HUES6 (cell line): ENCODE measurements around the gene SPRR2D.
"Not testable (repeated sequence)": the region's sequence is repeated elsewhere in the genome, so short reads cannot be mapped to it uniquely, and the experiment has no call there.

Experiments
- H3K27ac ChIP-seq: 2 replicates; pipeline ENCODE4 v1.7.0; 2013; ENCODE audit warnings: low read depth, mild to moderate bottlenecking, low read length, inconsistent platforms
- H3K27me3 ChIP-seq: 2 replicates; pipeline ENCODE4 v1.6.1; 2013; ENCODE audit warnings: low read length; ENCODE audit not compliant: control insufficient read depth, insufficient read depth
- H3K36me3 ChIP-seq: 2 replicates; pipeline ENCODE4 v1.6.1; 2013; ENCODE audit warnings: low read length; ENCODE audit not compliant: control insufficient read depth, insufficient read depth
- H3K4me1 ChIP-seq: 2 replicates; pipeline ENCODE4 v1.6.1; 2013; ENCODE audit warnings: low read length; ENCODE audit not compliant: control insufficient read depth, insufficient read depth
- H3K4me3 ChIP-seq: 2 replicates; pipeline ENCODE4 v1.5.1; 2013; ENCODE audit warnings: low read depth, low read length
- H3K9ac ChIP-seq: one replicate; pipeline ENCODE4 v1.6.1; 2013; ENCODE audit warnings: mild to moderate bottlenecking, low read length
- H3K9me3 ChIP-seq: 2 replicates; pipeline ENCODE4 v1.6.1; 2013; ENCODE audit warnings: low read depth, low read length; ENCODE audit not compliant: control insufficient read depth, insufficient read depth

Gene SPRR2D

DNA sequence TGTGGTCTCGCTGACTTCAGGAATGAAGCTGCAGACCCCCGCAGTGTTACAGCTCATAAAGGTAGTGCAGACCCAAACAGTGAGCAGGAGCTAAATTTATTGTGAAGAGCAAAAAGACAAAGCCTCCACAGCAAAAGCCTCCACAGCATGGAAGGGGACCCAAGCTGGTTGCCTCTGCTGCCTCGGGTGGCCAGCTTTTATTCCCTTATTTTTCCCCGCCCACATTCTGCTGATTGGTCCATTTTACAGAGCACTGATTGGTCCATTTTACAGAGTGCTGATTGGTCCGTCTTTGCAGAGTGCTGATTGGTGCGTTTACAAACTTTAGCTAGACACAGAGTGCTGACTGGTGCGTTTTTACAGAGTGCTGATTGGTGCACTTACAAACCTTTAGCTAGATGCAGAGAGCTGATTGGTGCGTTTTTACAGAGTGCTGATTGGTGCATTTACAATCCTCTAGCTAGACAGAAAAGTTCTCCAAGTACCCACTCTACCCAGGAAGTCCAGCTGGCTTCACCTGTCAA is 29.6 kb downstream of the SPRR2D start:
- not testable (repeated sequence) for H3K27me3 ChIP-seq, H3K9ac ChIP-seq, H3K4me1 ChIP-seq, H3K4me3 ChIP-seq, H3K27ac ChIP-seq, H3K9me3 ChIP-seq, H3K36me3 ChIP-seq

DNA sequence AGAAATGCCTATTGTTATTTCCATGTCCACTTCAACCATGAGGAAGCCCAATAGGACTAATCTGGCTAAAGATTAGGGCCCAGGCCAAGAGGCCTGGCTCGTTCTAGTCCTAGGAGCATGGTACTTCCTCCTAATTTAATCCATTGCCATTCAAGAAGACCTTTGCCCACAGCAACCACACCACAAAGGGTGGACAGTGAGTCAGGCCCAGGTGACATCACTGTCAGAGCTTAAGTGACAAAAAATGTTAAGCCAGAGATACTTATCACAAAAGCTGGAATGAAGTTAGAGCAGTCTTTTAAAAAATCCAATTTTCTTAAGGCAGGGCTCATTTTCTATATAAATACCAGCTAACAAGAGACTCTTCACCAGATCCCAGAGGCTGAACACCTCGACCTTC is 39.5 kb downstream of the SPRR2D start, which contains the start of gene SPRR3:
Gene SPRR3 (plus strand): TSS at position 368 of the 400 bp plus-strand sequence. CDS start 1,272 bp downstream, outside the sequence.
- H3K9ac ChIP-seq, result no peak within 1 kb of the TSS
- H3K36me3 ChIP-seq, result no peaks in the 10 kb centered on the region
- H3K27ac ChIP-seq, result no peak within 1 kb of the TSS
- H3K9me3 ChIP-seq, result no peaks in the 10 kb centered on the region; the same call in 1 of the 2 replicates
- peaks cover 5% of the 10 kb centered on the region; the same call in 1 of the 2 replicates for H3K4me1 ChIP-seq
- H3K27me3 ChIP-seq, result no peaks in the 10 kb centered on the region
- H3K4me3 ChIP-seq, result no peak within 1 kb of the TSS

- Histone ChIP-seq H3K9ac (no peak overlapping the region), H3K27ac (no peak overlapping the region), H3K36me3 (no peaks in the 10 kb centered on the region), H3K4me1 (peaks cover 5% of the 10 kb centered on the region; the same call in 1 of the 2 replicates), H3K27me3 (no peaks in the 10 kb centered on the region), H3K9me3 (peaks cover 4% of the 10 kb centered on the region), H3K4me3 (no peak overlapping the region)
Measured at GRCh38 chr1:153000294-153000693, 40.6 kb downstream of the SPRR2D start.

GRCh38 chr1:152999818-153000217 is 41.1 kb downstream of the SPRR2D start:
- H3K9ac ChIP-seq, result no peak overlapping the region
- no peak overlapping the region for H3K27ac ChIP-seq
- H3K4me3 ChIP-seq, result no peak overlapping the region
- H3K36me3 ChIP-seq, result no peaks in the 10 kb centered on the region
- H3K27me3 ChIP-seq, result no peaks in the 10 kb centered on the region
- H3K4me1 ChIP-seq, result peaks cover 5% of the 10 kb centered on the region; the same call in 1 of the 2 replicates
- H3K9me3 ChIP-seq, result peaks cover 4% of the 10 kb centered on the region

DNA sequence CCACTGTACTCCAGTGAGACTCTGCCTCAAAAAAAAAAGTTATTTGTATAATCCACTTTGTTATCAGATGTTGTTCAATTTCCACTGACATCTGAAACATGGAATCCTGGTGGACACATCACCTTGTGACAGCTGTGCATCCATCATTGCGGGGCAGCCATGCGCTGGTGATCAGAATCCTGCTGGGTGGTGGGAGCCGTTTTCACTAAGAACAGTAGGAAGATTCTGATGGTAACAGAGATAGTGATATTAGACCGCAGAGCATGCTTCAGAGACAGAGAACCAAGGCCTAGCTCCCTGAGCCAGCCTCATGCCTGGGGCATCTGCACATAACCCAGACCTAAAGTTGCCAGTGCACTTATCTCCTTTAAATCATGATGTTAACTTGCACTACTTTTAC is 42.4 kb downstream of the SPRR2D start:
- H3K27me3 ChIP-seq, result no peaks in the 10 kb centered on the region
- H3K9me3 ChIP-seq, result peaks cover 4% of the 10 kb centered on the region
- no peak overlapping the region for H3K4me3 ChIP-seq
- H3K27ac ChIP-seq, result no peak overlapping the region
- H3K9ac ChIP-seq, result no peak overlapping the region
- no peaks in the 10 kb centered on the region for H3K36me3 ChIP-seq
- peaks cover 5% of the 10 kb centered on the region; the same call in 1 of the 2 replicates for H3K4me1 ChIP-seq

- Histone ChIP-seq H3K27me3 (no peaks in the 10 kb centered on the region), H3K27ac (no peak overlapping the region), H3K9me3 (peaks cover 4% of the 10 kb centered on the region)
Measured at GRCh38 chr1:152997901-152998300, 43.0 kb downstream of the SPRR2D start.

GRCh38 chr1:152996633-152997400 is 44.1 kb downstream of the SPRR2D start:
- Histone ChIP-seq H3K9ac (no peak overlapping the region), H3K27ac (no peak overlapping the region), H3K36me3 (no peaks in the 10 kb centered on the region), H3K4me3 (no peak overlapping the region), H3K9me3 (peaks cover 4% of the 10 kb centered on the region), H3K27me3 (no peaks in the 10 kb centered on the region), H3K4me1 (peaks cover 5% of the 10 kb centered on the region; the same call in 1 of the 2 replicates)

More at GRCh38 chr1:152997901-152998300, 43.0 kb downstream of the SPRR2D start:
- H3K36me3 ChIP-seq, result no peaks in the 10 kb centered on the region
- no peak overlapping the region for H3K4me3 ChIP-seq
- no peak overlapping the region for H3K9ac ChIP-seq
- H3K4me1 ChIP-seq, result peaks cover 5% of the 10 kb centered on the region; the same call in 1 of the 2 replicates

DNA sequence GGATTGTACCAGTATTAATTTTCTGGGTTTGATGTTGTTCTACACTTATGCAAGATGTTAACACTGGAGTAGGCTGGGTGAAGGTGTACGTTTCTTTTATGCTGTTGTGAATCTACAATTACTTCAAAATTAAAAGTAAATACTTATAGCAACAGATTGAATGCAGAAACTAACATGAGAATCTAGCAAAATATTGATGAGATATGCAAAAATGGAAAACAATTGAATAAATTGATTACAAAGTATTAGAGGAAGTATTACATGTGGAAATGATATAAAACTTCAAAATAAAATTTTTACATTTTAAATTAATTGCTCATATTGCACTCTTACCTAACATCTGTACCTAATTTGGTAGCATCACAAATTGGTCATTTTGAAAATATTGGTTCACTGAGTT is 45.1 kb downstream of the SPRR2D start:
- no peak overlapping the region for H3K9ac ChIP-seq
- H3K4me3 ChIP-seq, result no peak overlapping the region
- H3K4me1 ChIP-seq, result peaks cover 5% of the 10 kb centered on the region; the same call in 1 of the 2 replicates
- no peak overlapping the region for H3K27ac ChIP-seq
- peaks cover 4% of the 10 kb centered on the region for H3K9me3 ChIP-seq
- no peaks in the 10 kb centered on the region for H3K27me3 ChIP-seq
- H3K36me3 ChIP-seq, result no peaks in the 10 kb centered on the region

DNA sequence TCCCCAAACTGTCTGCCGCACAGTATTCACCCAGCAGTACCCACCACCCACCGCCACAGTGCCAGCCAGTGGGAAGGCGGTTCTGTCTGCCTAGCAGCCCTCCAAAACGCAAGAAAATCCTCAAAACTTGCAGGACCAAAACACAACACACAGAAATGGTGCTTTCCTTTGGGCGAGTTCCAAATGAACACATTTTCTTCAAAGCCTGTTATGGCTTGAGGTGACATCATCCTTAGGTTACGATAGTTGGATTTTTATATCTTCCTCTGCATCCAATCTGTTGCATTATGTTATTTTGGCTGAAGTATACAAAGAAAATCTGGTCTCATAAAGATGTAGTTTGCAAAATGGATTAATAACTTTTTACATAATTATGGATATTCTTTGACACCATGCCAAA is 47.7 kb downstream of the SPRR2D start:
- Histone ChIP-seq H3K27me3 (no peaks in the 10 kb centered on the region), H3K27ac (no peak overlapping the region), H3K36me3 (no peaks in the 10 kb centered on the region), H3K9ac (no peak overlapping the region), H3K4me1 (peaks cover 5% of the 10 kb centered on the region; the same call in 1 of the 2 replicates), H3K9me3 (peaks cover 4% of the 10 kb centered on the region; the same call in 1 of the 2 replicates), H3K4me3 (no peak overlapping the region)
